ENCODE results near the gene DNAH14. TPM values are rescaled to one million over a fixed set of nuclear protein-coding genes. Genes with fewer than 3 reads are reported as not detected.

DNAH14 gene
- polyA plus RNA-seq, 2 of the 4 experiments (the other 2 are of a cell fraction), result 15.9 to 35.8 TPM

- no peak for TF ChIP-seq MYC (IDR thresholded peaks at IDR 0.05; ENCODE audit: borderline replicate concordance, low read length)
These were observed 505.6 kb downstream of the DNAH14 start (continued) for GRCh38 chr1:225435076-225435475.

- TF ChIP-seq MAZ (IDR thresholded peaks at IDR 0.05; ENCODE audit: borderline replicate concordance, low read depth, low read length) (no peak), RNF2 (IDR thresholded peaks at IDR 0.05; ENCODE audit: borderline replicate concordance, low read depth) (no peak), TP53 (CRISPR knock-in tag; IDR thresholded peaks at IDR 0.05) (no peak)
- ChIA-PET CTCF (no interaction called here), POLR2A (no interaction called here)
- no peaks in the 10 kb centered on the region for H3K9me3 ChIP-seq
- no peak overlapping the region for H3K4me2 ChIP-seq
- FAIRE-seq (no peak), ATAC-seq (no peak), DNase-seq (ENCODE audit: low read depth in 1 of 2, low spot score in 1 of 2) (no peak)
- no peak overlapping the region for H3K4me3 ChIP-seq
- H3K4me1 ChIP-seq, result peaks cover 5% of the 10 kb centered on the region; the same call in 1 of the 3 replicates
- 80% methylated on average over 1 of the region's 1 CpG for WGBS (ENCODE audit: missing lambda C conversion rate)
- no peak overlapping the region for H3K27ac ChIP-seq
These were observed 506.0 kb downstream of the DNAH14 start for GRCh38 chr1:225435487-225435886.

GRCh38 chr1:225435957-225436392 is 506.5 kb downstream of the DNAH14 start:
- CTCF ChIA-PET, result no interaction called here
- Histone ChIP-seq H3K27ac (no peak overlapping the region), H3K4me3 (no peak overlapping the region), H3K4me2 (no peak overlapping the region), H3K4me1 (peaks cover 9% of the 10 kb centered on the region), H3K9me3 (no peaks in the 10 kb centered on the region)
- TF ChIP-seq TFCP2L1 (CRISPR knock-in tag; IDR thresholded peaks at IDR 0.05) (no peak), RARB (CRISPR knock-in tag; IDR thresholded peaks at IDR 0.05) (no peak), HDAC2 (IDR thresholded peaks at IDR 0.05) (no peak), REST (IDR thresholded peaks at IDR 0.05) (no peak), KDM5A (IDR thresholded peaks at IDR 0.05) (no peak), ATOH8 (CRISPR knock-in tag; IDR thresholded peaks at IDR 0.05; ENCODE audit: low read depth) (no peak), BHLHE40 (IDR thresholded peaks at IDR 0.05; ENCODE audit: low read depth, low read length) (no peak), EHF (CRISPR knock-in tag; IDR thresholded peaks at IDR 0.05) (no peak), ELK1 (IDR thresholded peaks at IDR 0.05; ENCODE audit: low read depth, low read length) (no peak), RCOR1 (IDR thresholded peaks at IDR 0.05; ENCODE audit: low read depth, low read length) (no peak), RFX5 (IDR thresholded peaks at IDR 0.05) (no peak), MAFK (IDR thresholded peaks at IDR 0.05; ENCODE audit: partially characterized antibody) (no peak), ZFP36 (IDR thresholded peaks at IDR 0.05; ENCODE audit: borderline replicate concordance, partially characterized antibody) (no peak), POLR2A (IDR thresholded peaks at IDR 0.05; ENCODE audit: low read length) (no peak)
- POLR2A ChIA-PET, result no interaction called here
- WGBS (ENCODE audit: missing lambda C conversion rate), result 82% methylated on average over 6 of the region's 6 CpGs
- FAIRE-seq (no peak), DNase-seq (ENCODE audit: low read depth in 1 of 2, low spot score in 1 of 2) (no peak), ATAC-seq (no peak)

All from A549 (cell line).